NCI-H2171 treated with DMSO at 0.1 percent for 48 hours (cell line): ENCODE measurements around the gene L3MBTL3.

ENCODE experiments used
- DNase-seq: peaks from one replicate; lab custom pipeline; 2025; lab: John Stamatoyannopoulos, UW

The L3MBTL3 gene

DNA sequence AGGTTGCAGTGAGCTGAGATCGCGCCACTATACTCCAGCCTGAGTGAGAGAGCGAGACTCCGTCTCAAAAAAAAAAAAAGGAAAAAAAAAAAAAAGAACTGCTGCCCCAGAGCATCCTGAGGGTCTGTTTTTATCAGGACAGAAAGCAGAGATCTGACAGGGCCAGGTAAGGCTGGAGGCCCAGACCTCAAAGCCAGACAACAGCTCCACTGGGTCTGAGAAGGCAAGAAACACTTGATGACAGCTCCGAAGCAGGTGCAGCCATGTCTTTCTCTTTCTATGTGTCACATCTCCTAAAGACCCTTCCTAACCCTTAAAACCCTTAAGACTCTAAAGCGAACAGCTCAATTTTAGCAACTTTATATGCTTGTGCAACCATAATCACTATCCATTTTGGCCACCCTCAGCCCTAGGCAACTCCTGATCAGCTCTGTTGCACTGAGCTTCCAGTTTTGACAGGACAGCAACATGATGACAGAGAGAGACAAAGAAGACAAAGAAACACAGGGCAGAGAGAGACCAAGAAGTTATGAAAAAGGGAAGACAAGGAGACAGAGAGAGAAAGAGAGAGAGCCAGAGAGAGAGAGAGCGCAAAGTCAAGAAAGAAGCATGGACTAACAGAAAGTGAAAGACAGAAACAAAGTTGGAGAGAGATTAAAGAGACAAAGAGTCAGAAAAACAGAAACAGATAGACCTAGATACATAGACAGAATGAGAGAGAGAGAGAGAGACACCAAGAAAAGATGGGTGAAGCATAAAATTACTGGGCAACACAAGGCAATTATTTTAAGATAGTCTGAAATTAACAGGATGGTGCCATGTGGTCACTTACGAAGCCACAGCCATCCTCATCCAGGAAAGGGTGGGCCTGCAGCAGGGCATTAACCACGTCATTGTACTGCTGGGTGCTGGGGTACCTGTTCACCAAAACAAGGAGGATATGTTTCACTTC, 165.2 kb downstream of the L3MBTL3 start:
- DNase-seq, result no peak

DNA sequence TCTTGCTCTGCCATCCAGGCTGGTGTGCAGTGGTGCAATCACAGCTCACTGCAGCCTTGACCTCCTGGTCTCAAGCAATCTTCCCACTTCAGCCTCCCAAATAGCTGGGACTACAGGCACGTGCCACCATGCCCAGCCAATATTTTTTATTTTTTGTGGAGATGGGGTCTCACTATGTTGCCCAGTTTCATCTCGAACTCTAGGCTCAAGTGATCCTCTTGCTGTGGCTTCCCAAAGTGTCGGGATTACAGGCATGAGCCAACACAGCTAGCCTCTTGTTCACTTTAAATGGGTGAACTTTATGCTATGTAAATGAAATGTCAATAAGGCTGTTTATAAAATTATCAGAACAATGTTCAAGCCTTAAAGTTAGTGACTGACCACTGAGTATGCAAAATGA, 167.3 kb downstream of the L3MBTL3 start:
- DNase-seq, result no peak

- no peak for DNase-seq
Observed at GRCh38 chr6:130187335-130188206, 169.2 kb downstream of the L3MBTL3 start.

DNA sequence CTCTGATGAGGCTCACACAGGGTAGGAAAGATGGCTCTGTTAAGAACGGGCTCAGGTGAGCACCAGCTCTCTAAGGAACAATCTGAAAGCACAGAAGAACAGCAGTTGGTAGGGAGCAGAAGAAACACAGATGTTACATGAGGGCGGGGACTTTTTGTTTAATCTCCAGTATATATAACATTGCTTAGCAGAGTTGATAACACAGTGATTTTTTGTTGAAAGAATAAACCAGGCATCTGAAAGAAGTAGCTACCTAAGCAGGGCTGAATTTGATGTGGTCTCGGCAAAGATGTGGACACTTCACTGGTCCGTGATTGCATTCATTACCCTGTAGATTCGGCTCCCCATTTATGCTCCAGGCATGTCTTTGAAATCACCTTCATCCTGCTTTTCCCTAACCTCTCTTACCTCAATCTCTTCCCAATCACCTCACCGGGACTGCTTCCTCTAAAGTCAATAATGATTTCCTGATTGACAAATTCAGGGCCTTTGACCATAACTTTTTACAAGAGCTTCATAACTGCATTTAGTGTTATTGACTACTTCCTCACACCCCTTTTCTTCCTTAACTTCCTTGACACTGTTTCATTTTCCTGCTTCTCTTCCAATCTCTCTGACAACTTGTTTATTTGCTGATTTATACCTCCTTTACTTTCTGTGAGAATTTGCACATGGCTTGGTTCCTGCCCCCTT, 170.0 kb downstream of the L3MBTL3 start:
- DNase-seq, result no peak

DNA sequence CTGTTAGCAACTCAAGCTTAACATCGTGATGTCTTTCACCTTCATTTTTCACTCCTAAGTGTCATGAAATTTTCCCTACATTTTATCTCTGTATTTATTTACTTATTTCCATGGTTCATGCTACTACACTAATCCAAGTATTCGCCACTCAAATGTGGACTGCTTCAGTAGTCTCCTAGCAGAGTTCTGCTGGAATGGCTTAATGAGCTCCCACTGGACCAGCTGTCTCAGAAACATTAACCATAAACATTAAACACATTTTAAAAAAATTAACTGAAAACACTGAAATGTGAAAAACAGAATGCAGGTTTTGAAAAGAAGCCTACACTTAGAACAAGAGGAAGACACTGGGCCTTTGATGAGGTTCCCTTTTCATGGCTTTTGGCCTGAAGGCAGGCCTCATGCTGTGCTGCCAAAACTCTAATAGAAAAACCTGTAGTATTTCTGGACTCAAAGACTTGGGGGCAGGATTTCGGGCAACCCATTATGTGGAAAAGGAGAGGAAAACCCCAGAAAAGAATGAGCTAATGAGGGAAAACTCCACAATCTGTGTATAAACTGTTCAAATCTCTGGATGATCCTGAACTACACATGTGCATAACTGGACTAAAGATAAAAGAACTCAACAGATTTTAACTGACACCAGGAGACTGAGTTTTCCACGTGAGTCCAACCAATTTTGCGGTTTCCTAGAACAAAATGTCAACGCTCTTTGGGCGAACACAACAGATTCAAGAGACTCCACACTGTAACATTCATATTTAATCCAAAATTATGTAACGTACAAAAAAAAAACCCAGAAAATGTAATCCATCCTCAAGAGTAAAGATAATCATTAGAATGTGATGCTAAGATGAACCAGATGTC, 171.4 kb downstream of the L3MBTL3 start:
- DNase-seq, result no peak
